Natural killer cell (primary cell): ENCODE data around the gene KANSL3. TPM values are rescaled to one million over a fixed set of nuclear protein-coding genes. Genes with fewer than 3 reads are reported as not detected.
A peak's percentile ranks its signal among the peaks of the same experiment; 100 is the strongest.

Experiments
- ATAC-seq, 3 donors: fragments of 150-1000 bp in 2 of 3; fragments of 200-7000 bp in 1 of 3; cut with Tn5 transposase; 1 replicate in 1 of 3; 2 replicates in 2 of 3; pipeline ENCODE4 v1.10.0; 2021; ENCODE audit warnings: mild to moderate bottlenecking in 2 of 3, moderate library complexity in 2 of 3
- DNase-seq, 2 donors: peaks; one replicate each; pipeline versions ENCODE4 v3.0.0 to v3.0.0-alpha.2; 2013 to 2021; ENCODE audit warnings: mixed read lengths in 1 of 2
- H3K27ac ChIP-seq: one replicate; pipeline ENCODE4 v1.5.1; 2013; ENCODE audit warnings: mild to moderate bottlenecking, low read length
- H3K27me3 ChIP-seq: one replicate; pipeline ENCODE4 v1.6.1; 2013; ENCODE audit warnings: low read length; ENCODE audit not compliant: control insufficient read depth, insufficient read depth
- H3K36me3 ChIP-seq: one replicate; pipeline ENCODE4 v1.6.1; 2013; ENCODE audit warnings: low read length; ENCODE audit not compliant: control insufficient read depth, insufficient read depth
- H3K4me1 ChIP-seq: one replicate; pipeline ENCODE4 v1.6.1; 2013; ENCODE audit warnings: low read length; ENCODE audit not compliant: control insufficient read depth, insufficient read depth
- H3K4me3 ChIP-seq: one replicate; pipeline ENCODE4 v1.5.1; 2013; ENCODE audit warnings: low read length
- H3K9me3 ChIP-seq: one replicate; pipeline ENCODE4 v1.6.1; 2013; ENCODE audit warnings: low read length; ENCODE audit not compliant: control insufficient read depth, insufficient read depth
- H3K27ac Mint-ChIP-seq, 2 donors: one replicate each; pipeline ENCODE4 v1.8.0; 2022; ENCODE audit warnings: mild to moderate bottlenecking in 2 of 2, mixed read lengths in 2 of 2, moderate library complexity in 1 of 2
- H3K27me3 Mint-ChIP-seq, 2 donors: one replicate each; pipeline ENCODE4 v1.8.0; 2022; ENCODE audit warnings: low read depth in 2 of 2, mixed read lengths in 2 of 2
- H3K36me3 Mint-ChIP-seq: one replicate; pipeline ENCODE4 v1.8.0; 2022; ENCODE audit warnings: mixed read lengths
- H3K4me1 Mint-ChIP-seq, 2 donors: one replicate each; pipeline ENCODE4 v1.8.0; 2022; ENCODE audit warnings: mixed read lengths in 2 of 2
- H3K4me3 Mint-ChIP-seq: one replicate; pipeline ENCODE4 v1.8.0; 2022; ENCODE audit warnings: mild to moderate bottlenecking, moderate library complexity, mixed read lengths
- H3K9me3 Mint-ChIP-seq, 2 donors: one replicate each; pipeline ENCODE4 v1.8.0; 2022; ENCODE audit warnings: mixed read lengths in 2 of 2
- WGBS: methylation state at CpG from one replicate; pipeline ENCODE4 v1.1.7; 2013; ENCODE audit warnings: missing lambda C conversion rate; ENCODE audit not compliant: insufficient coverage; 5-methylcytosine and 5-hydroxymethylcytosine counted together
- intact Hi-C: fragments of 100-400 bp; cut with micrococcal nuclease; formaldehyde crosslinking; loops from one replicate; pipeline ENCODE4 v1.14.2; 2022
- total RNA-seq, 4 donors: library from RNA; stranded (reverse); fragments of 120-200 nt in 1 of 4; gene quantifications; one replicate each; pipeline versions ENCODE4 v1.2.3 to v1.2.4, GENCODE V29; 2013 to 2022
- TF ChIP-seq, protein P1 (sequence below): fragments of 200-600 bp; IDR thresholded peaks from one replicate; pipeline ENCODE4 v1.8.0; 2022; ENCODE audit warnings: antibody characterized with exemption

KANSL3 gene
- total RNA-seq, 3 donors from 2014 or later (not counting 1 experiment from before 2014, with no cell fraction given), result 73.9 to 98.0 (median 83.5) TPM

DNA sequence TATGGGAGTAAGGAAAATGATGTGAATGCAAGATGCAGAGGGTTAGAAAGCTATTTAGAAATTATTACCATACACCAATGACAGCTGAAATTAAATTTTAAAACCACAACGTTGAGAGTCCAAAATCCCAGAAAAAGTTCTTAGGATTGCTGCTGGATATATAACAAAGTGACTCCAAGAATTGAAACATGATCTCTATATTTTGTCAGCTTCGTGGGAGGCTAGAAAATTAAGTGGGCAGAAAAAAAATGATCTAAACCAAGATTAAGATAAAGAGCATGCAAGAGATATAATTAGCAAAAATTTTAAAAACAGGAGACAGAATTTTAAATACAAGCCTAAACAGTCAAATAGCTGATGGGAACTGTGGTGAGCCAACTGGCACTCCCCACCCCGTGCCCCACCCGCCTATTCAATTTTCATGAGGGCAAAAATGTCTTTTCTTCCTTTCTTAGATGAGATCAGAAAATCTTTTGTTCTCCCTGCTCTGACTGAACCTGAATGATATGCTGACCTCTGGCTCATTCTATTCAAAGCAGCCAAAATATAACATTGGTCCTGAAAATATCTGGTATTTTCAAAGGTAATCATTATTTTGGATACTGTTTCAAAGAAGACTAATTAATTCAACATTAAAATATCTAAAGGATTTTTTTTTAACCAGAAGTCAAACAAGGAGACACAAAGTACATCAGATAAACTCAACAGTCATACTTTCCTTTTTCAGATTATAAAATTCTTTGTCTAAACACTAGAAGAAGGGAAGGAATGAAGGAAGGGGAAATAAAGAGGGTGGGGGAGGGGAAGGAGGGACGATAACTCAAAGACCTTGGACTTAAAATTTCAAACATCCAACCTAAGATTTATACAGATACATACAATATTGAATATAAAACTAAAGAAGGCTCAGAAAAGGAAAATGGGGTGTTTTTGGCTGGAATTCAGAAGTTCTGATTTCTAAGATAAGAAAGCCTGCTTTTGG, 12.2 kb downstream of the KANSL3 start:
- TF ChIP-seq, protein P1, sequence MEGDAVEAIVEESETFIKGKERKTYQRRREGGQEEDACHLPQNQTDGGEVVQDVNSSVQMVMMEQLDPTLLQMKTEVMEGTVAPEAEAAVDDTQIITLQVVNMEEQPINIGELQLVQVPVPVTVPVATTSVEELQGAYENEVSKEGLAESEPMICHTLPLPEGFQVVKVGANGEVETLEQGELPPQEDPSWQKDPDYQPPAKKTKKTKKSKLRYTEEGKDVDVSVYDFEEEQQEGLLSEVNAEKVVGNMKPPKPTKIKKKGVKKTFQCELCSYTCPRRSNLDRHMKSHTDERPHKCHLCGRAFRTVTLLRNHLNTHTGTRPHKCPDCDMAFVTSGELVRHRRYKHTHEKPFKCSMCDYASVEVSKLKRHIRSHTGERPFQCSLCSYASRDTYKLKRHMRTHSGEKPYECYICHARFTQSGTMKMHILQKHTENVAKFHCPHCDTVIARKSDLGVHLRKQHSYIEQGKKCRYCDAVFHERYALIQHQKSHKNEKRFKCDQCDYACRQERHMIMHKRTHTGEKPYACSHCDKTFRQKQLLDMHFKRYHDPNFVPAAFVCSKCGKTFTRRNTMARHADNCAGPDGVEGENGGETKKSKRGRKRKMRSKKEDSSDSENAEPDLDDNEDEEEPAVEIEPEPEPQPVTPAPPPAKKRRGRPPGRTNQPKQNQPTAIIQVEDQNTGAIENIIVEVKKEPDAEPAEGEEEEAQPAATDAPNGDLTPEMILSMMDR, result no peak
- peak overlapping the region; percentile 46 to 58 for H3K27ac Mint-ChIP-seq
- Histone ChIP-seq H3K4me3 (no peak overlapping the region), H3K27ac (no peak overlapping the region), H3K4me1 (no peaks in the 10 kb centered on the region), H3K27me3 (no peaks in the 10 kb centered on the region), H3K36me3 (peaks cover 43% of the 10 kb centered on the region), H3K9me3 (no peaks in the 10 kb centered on the region)
- H3K27me3 Mint-ChIP-seq, result no peaks in the 10 kb centered on the region
- 73% methylated on average over 2 of the region's 5 CpGs for WGBS
- no peak for DNase-seq
- ATAC-seq, result no peak
- H3K36me3 Mint-ChIP-seq, result peaks cover 14% of the 10 kb centered on the region
- H3K9me3 Mint-ChIP-seq, result no peaks in the 10 kb centered on the region
- intact Hi-C loops, result no loop called here
- peaks cover 31 to 32% of the 10 kb centered on the region in 2 donors for H3K4me1 Mint-ChIP-seq
- no peak overlapping the region for H3K4me3 Mint-ChIP-seq

DNA sequence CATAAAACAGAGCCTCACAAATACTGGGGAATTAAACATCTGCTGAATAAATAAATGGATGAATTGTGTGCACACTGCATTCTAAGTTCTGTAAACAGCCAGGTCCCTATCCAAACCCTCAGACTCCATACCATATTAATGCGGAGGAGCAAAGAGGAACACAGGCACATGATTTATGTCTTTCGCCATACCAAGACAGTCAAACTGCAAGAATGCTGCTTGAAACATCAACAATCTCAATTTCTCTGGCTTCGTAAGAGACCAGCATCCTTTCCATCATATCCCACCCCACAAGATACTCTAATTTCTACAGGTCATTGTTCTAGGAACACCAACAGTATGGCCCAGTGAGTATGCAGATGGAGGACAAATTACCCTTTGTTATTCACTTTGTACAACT, 15.0 kb downstream of the KANSL3 start:
- H3K4me3 ChIP-seq, result no peak overlapping the region
- Mint-ChIP-seq H3K4me1 (peaks cover 28 to 42% of the 10 kb centered on the region in 2 donors), H3K27me3 (no peaks in the 10 kb centered on the region), H3K27ac (peak overlapping the region in 1 of 2 donors; percentile 27), H3K36me3 (peaks cover 14% of the 10 kb centered on the region), H3K9me3 (no peaks in the 10 kb centered on the region), H3K4me3 (no peak overlapping the region)
- H3K36me3 ChIP-seq, result peaks cover 39% of the 10 kb centered on the region
- no peak for DNase-seq
- H3K4me1 ChIP-seq, result peaks cover 2% of the 10 kb centered on the region
- intact Hi-C loops, result no loop called here
- no peaks in the 10 kb centered on the region for H3K27me3 ChIP-seq
- TF ChIP-seq, protein P1, result no peak
- ATAC-seq, result no peak
- H3K9me3 ChIP-seq, result no peaks in the 10 kb centered on the region
- H3K27ac ChIP-seq, result no peak overlapping the region
- 88% methylated on average over 3 of the region's 3 CpGs for WGBS

DNA sequence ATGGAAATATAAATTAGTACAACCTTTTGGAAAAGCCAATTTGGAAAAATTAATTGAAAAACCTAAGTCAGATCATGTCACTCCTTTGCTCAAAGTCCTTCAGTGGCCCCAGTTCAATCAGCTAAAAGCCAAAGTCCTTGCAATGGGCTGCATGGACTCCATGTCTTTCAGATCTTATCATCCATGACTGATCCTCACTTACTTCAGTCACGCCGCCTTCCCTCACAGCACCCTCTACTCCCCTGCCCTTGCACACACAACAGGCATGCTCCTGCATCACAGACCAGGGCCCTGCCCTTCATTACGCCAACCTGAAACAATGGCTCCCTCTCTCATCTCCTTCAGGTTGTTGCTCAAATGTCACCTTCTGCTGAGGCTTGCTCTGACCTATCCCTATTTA, 15.6 kb downstream of the KANSL3 start:
- H3K4me3 Mint-ChIP-seq, result no peak overlapping the region
- H3K27ac ChIP-seq, result no peak overlapping the region
- peaks cover 29 to 39% of the 10 kb centered on the region in 2 donors for H3K4me1 Mint-ChIP-seq
- peaks cover 7% of the 10 kb centered on the region for H3K4me1 ChIP-seq
- H3K27me3 ChIP-seq, result no peaks in the 10 kb centered on the region
- WGBS, result 95% methylated on average over 3 of the region's 3 CpGs
- intact Hi-C loops, result no loop called here
- no peaks in the 10 kb centered on the region for H3K27me3 Mint-ChIP-seq
- H3K9me3 ChIP-seq, result no peaks in the 10 kb centered on the region
- no peak overlapping the region for H3K4me3 ChIP-seq
- peak overlapping the region in 1 of 2 donors; percentile 27 for H3K27ac Mint-ChIP-seq
- peaks cover 10% of the 10 kb centered on the region for H3K36me3 Mint-ChIP-seq
- no peak for ATAC-seq
- peaks cover 33% of the 10 kb centered on the region for H3K36me3 ChIP-seq
- TF ChIP-seq, protein P1, result no peak
- no peak for DNase-seq
- no peaks in the 10 kb centered on the region for H3K9me3 Mint-ChIP-seq
